HepG2 (cell line): ENCODE results near the gene RNASE4. TPM values are rescaled to one million over a fixed set of nuclear protein-coding genes. Genes with fewer than 3 reads are reported as not detected.

Source experiments
- AGO2 ChIP-seq: fragments of 200-400 bp; formaldehyde crosslinking; optimal IDR thresholded peaks from 2 replicates; pipeline ENCODE3; 2017; ENCODE audit warnings: mild to moderate bottlenecking, low read depth, low read length, moderate library complexity
- ELF4 ChIP-seq: sonication (generic); formaldehyde crosslinking; IDR thresholded peaks from 2 replicates; pipeline ENCODE4 v1.5.0; 2020; ENCODE audit warnings: missing genetic modification reagents, mild to moderate bottlenecking, moderate library complexity, borderline replicate concordance
- ESRRA ChIP-seq: sonication (generic); formaldehyde crosslinking; IDR thresholded peaks from 2 replicates; pipeline ENCODE4 v1.5.1; 2020; ENCODE audit warnings: mild to moderate bottlenecking, low read depth, missing genetic modification reagents
- ETV5 ChIP-seq: IDR thresholded peaks from 2 replicates; pipeline ENCODE4 v1.6.1; 2018; ENCODE audit warnings: missing biosample characterization, missing genetic modification reagents, inconsistent platforms, borderline replicate concordance
- GFI1 ChIP-seq: sonication (generic); formaldehyde crosslinking; IDR thresholded peaks from 2 replicates; pipeline ENCODE4 v1.5.0; 2020; ENCODE audit warnings: missing genetic modification reagents, mild to moderate bottlenecking, borderline replicate concordance
- IRX3 ChIP-seq: sonication (generic); formaldehyde crosslinking; IDR thresholded peaks from 2 replicates; pipeline ENCODE4 v1.8.1; 2023; ENCODE audit warnings: mild to moderate bottlenecking, low read depth, missing genetic modification reagents, borderline replicate concordance
- PHF21A ChIP-seq: sonication (generic); formaldehyde crosslinking; IDR thresholded peaks from 2 replicates; pipeline ENCODE4 v1.5.0; 2020; ENCODE audit warnings: mild to moderate bottlenecking, missing genetic modification reagents
- RAD51 ChIP-seq: fragments of 450-650 bp; IDR thresholded peaks from 2 replicates; pipeline ENCODE4 v1.6.1; 2016; ENCODE audit warnings: borderline replicate concordance
- RARA ChIP-seq: IDR thresholded peaks from 2 replicates; pipeline ENCODE4 v1.6.1; 2016; ENCODE audit warnings: missing genetic modification reagents, missing compliant biosample characterization
- RBAK ChIP-seq: sonication (generic); formaldehyde crosslinking; IDR thresholded peaks from 2 replicates; pipeline ENCODE4 v1.5.1; 2020; ENCODE audit warnings: mild to moderate bottlenecking, missing genetic modification reagents
- SAP130 ChIP-seq: IDR thresholded peaks from 2 replicates; pipeline ENCODE4 v1.6.1; 2016; ENCODE audit warnings: low read depth
- SP2 ChIP-seq: sonication (generic); formaldehyde crosslinking; IDR thresholded peaks from 2 replicates; pipeline ENCODE4 v1.5.1; 2020; ENCODE audit warnings: mild to moderate bottlenecking, missing genetic modification reagents
- SUZ12 ChIP-seq: fragments of 150-350 bp; IDR thresholded peaks from 2 replicates; pipeline ENCODE4 v1.6.1; 2014; ENCODE audit warnings: low read depth, low read length
- ZNF101 ChIP-seq: sonication (generic); formaldehyde crosslinking; IDR thresholded peaks from 2 replicates; pipeline ENCODE4 v1.4.0; 2020; ENCODE audit warnings: mild to moderate bottlenecking, low read depth, missing genetic modification reagents, borderline replicate concordance
- ZNF224 ChIP-seq: sonication (generic); formaldehyde crosslinking; IDR thresholded peaks from 2 replicates; pipeline ENCODE4 v1.5.0; 2020; ENCODE audit warnings: mild to moderate bottlenecking, missing genetic modification reagents
- ZNF75D ChIP-seq: sonication (generic); formaldehyde crosslinking; IDR thresholded peaks from 2 replicates; pipeline ENCODE4 v1.8.1; 2023; ENCODE audit warnings: missing genetic modification reagents, mild to moderate bottlenecking, borderline replicate concordance
- ZNF780A ChIP-seq: sonication (generic); formaldehyde crosslinking; IDR thresholded peaks from 2 replicates; pipeline ENCODE4 v1.8.0; 2022; ENCODE audit warnings: mild to moderate bottlenecking, missing genetic modification reagents, moderate library complexity
- polyA plus RNA-seq, 8 experiments: library from polyadenylated mRNA; depleted of rRNA in 3 of 8; stranded (reverse) in 7 of 8; unstranded in 1 of 8; fragments of >200 nt; fragmentation: Illumina TruSeq in 4 of 8; extraction: Trizol in 4 of 8; gene quantifications; 2 replicates each; pipeline versions ENCODE4 v1.2.1 to v1.2.3, GENCODE V29; 2011 to 2016; ENCODE audit warnings: low read depth in 4 of 8, missing spikeins in 1 of 8, mixed read lengths in 1 of 8; ENCODE audit not compliant: insufficient read depth in 1 of 8
- total RNA-seq, 5 experiments: library from RNA; depleted of rRNA; stranded (reverse); fragments of >200 nt; fragmentation: Illumina TruSeq; extraction: Trizol; gene quantifications; 2 replicates each; pipeline ENCODE4 v1.2.3, GENCODE V29; 2016; ENCODE audit warnings: low read depth in 1 of 5
- TF ChIP-seq, protein P1 (sequence below): sonication (generic); formaldehyde crosslinking; IDR thresholded peaks from 2 replicates; pipeline ENCODE4 v1.5.1; 2020; ENCODE audit warnings: mild to moderate bottlenecking, missing genetic modification reagents, borderline replicate concordance
- TF ChIP-seq, protein P2 (sequence below): conservative IDR thresholded peaks from 2 replicates; pipeline ENCODE4 v1.6.1; 2018; ENCODE audit warnings: missing genetic modification reagents
- TF ChIP-seq, protein P3 (sequence below): sonication (generic); formaldehyde crosslinking; IDR thresholded peaks from 2 replicates; pipeline ENCODE4 v1.8.0; 2022; ENCODE audit warnings: missing genetic modification reagents, mild to moderate bottlenecking, moderate library complexity, borderline replicate concordance
- TF ChIP-seq, protein P4 (sequence below): sonication (generic); formaldehyde crosslinking; IDR thresholded peaks from 2 replicates; pipeline ENCODE4 v1.5.0; 2020; ENCODE audit warnings: mild to moderate bottlenecking, missing genetic modification reagents
- TF ChIP-seq, protein P5 (sequence below): sonication (generic); formaldehyde crosslinking; IDR thresholded peaks from 2 replicates; pipeline ENCODE4 v1.4.0; 2020; ENCODE audit warnings: mild to moderate bottlenecking, missing genetic modification reagents

RNASE4 gene
- total and polyA plus RNA-seq, 2 of the 13 experiments (the other 11 are each of a cell fraction or from before 2014, with no cell fraction given): 109 to 983 TPM

DNA sequence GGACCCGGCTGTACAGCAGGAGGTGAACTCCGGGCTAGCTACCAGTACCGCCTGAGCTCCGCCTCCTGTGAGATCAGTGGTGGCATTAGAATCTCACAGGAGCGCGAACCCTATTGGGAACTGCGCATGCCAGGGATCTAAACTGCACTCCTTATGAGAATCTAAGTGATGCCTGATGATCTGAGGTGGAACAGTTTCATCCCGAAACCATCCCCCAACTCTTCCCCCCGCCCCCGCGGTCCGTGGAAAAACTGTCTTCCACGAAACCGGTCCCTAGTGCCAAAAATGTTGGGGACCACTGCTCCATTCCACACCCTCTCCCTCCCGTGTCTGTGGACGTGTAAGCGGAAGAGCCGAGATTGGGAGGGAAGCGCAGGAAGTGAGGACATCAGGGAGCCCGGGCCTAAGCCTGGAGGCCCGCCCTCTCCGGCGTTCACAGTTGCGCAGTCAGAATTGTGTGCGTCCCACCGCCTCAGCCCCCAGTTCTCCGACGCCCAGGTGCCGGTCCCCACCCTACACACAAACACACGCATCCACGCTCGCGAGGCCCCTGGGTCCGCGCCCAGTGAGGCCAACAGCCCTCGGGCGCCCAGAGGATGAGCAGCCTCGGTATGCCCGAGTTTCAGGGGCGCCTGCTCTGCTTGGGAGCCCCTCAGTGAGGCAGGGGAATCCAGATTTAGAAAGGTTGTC lies 1.8 kb upstream of the RNASE4 start (continued):
- TF ChIP-seq ETV5 (CRISPR knock-in tag) (peak; percentile 84), ZNF101 (CRISPR knock-in tag) (peak; percentile 39; the same call in 1 of the 2 replicates), GFI1 (CRISPR knock-in tag) (peak; percentile 96), SAP130 (CRISPR knock-in tag) (peak; percentile 66), ZNF75D (CRISPR knock-in tag) (0 out of 2 replicates have a peak, but pooled peaks have one; percentile 57), IRX3 (CRISPR knock-in tag) (0 out of 2 replicates have a peak, but pooled peaks have one; percentile 4), PHF21A (peak; percentile 29; the same call in 1 of the 2 replicates), RAD51 (no peak), ZNF780A (peak; percentile 88; the same call in 1 of the 2 replicates), SUZ12 (no peak), ESRRA (CRISPR knock-in tag) (peak; percentile 54), ELF4 (CRISPR knock-in tag) (peak; percentile 6; the same call in 1 of the 2 replicates), SP2 (CRISPR knock-in tag) (peak; percentile 80), RBAK (peak; percentile 14; the same call in 1 of the 2 replicates), ZNF224 (CRISPR knock-in tag) (peak; percentile 39; the same call in 1 of the 2 replicates), RARA (CRISPR knock-in tag) (no peak; the same call in 1 of the 2 replicates), AGO2 (peak; percentile 85)
- TF ChIP-seq, protein P1, sequence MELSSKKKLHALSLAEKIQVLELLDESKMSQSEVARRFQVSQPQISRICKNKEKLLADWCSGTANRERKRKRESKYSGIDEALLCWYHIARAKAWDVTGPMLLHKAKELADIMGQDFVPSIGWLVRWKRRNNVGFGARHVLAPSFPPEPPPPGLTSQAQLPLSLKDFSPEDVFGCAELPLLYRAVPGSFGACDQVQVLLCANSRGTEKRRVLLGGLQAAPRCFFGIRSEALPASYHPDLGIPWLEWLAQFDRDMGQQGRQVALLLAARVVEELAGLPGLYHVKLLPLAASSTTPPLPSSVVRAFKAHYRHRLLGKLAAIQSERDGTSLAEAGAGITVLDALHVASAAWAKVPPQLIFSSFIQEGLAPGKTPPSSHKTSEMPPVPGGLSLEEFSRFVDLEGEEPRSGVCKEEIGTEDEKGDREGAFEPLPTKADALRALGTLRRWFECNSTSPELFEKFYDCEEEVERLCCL (CRISPR knock-in tag): peak; percentile 56; the same call in 1 of the 2 replicates
- TF ChIP-seq, protein P2, sequence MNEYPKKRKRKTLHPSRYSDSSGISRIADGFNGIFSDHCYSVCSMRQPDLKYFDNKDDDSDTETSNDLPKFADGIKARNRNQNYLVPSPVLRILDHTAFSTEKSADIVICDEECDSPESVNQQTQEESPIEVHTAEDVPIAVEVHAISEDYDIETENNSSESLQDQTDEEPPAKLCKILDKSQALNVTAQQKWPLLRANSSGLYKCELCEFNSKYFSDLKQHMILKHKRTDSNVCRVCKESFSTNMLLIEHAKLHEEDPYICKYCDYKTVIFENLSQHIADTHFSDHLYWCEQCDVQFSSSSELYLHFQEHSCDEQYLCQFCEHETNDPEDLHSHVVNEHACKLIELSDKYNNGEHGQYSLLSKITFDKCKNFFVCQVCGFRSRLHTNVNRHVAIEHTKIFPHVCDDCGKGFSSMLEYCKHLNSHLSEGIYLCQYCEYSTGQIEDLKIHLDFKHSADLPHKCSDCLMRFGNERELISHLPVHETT (CRISPR knock-in tag): peak; percentile 46; the same call in 1 of the 2 replicates
- TF ChIP-seq, protein P3, sequence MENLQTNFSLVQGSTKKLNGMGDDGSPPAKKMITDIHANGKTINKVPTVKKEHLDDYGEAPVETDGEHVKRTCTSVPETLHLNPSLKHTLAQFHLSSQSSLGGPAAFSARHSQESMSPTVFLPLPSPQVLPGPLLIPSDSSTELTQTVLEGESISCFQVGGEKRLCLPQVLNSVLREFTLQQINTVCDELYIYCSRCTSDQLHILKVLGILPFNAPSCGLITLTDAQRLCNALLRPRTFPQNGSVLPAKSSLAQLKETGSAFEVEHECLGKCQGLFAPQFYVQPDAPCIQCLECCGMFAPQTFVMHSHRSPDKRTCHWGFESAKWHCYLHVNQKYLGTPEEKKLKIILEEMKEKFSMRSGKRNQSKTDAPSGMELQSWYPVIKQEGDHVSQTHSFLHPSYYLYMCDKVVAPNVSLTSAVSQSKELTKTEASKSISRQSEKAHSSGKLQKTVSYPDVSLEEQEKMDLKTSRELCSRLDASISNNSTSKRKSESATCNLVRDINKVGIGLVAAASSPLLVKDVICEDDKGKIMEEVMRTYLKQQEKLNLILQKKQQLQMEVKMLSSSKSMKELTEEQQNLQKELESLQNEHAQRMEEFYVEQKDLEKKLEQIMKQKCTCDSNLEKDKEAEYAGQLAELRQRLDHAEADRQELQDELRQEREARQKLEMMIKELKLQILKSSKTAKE: peak; percentile 78
- TF ChIP-seq, protein P4, sequence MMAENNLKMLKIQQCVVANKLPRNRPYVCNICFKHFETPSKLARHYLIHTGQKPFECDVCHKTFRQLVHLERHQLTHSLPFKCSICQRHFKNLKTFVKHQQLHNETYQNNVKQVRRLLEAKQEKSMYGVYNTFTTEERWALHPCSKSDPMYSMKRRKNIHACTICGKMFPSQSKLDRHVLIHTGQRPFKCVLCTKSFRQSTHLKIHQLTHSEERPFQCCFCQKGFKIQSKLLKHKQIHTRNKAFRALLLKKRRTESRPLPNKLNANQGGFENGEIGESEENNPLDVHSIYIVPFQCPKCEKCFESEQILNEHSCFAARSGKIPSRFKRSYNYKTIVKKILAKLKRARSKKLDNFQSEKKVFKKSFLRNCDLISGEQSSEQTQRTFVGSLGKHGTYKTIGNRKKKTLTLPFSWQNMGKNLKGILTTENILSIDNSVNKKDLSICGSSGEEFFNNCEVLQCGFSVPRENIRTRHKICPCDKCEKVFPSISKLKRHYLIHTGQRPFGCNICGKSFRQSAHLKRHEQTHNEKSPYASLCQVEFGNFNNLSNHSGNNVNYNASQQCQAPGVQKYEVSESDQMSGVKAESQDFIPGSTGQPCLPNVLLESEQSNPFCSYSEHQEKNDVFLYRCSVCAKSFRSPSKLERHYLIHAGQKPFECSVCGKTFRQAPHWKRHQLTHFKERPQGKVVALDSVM (CRISPR knock-in tag): peak; percentile 54; the same call in 1 of the 2 replicates
- TF ChIP-seq, protein P5, sequence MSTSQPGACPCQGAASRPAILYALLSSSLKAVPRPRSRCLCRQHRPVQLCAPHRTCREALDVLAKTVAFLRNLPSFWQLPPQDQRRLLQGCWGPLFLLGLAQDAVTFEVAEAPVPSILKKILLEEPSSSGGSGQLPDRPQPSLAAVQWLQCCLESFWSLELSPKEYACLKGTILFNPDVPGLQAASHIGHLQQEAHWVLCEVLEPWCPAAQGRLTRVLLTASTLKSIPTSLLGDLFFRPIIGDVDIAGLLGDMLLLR (CRISPR knock-in tag): peak; percentile 62; the same call in 1 of the 2 replicates
